WI38 (cell line): ENCODE data around the gene F3.

Experiments
- H3K4me3 ChIP-seq: 2 replicates; pipeline ENCODE4 v1.5.1; 2011; ENCODE audit warnings: low read depth, mild to moderate bottlenecking, control low read depth, low read length
- TF ChIP-seq, protein P1 (sequence below): IDR thresholded peaks from 2 replicates; pipeline ENCODE4 v1.5.1; 2012; ENCODE audit warnings: low read depth, mild to moderate bottlenecking, control low read depth, low read length

F3 gene

GRCh38 chr1:94541246-94542087, at the start of gene F3:
Gene F3 (minus strand): TSS chr1:94541759. CDS start chr1:94541636, 123 bp downstream.
- peak within 1 kb of the TSS; percentile 94 for H3K4me3 ChIP-seq
- TF ChIP-seq, protein P1, sequence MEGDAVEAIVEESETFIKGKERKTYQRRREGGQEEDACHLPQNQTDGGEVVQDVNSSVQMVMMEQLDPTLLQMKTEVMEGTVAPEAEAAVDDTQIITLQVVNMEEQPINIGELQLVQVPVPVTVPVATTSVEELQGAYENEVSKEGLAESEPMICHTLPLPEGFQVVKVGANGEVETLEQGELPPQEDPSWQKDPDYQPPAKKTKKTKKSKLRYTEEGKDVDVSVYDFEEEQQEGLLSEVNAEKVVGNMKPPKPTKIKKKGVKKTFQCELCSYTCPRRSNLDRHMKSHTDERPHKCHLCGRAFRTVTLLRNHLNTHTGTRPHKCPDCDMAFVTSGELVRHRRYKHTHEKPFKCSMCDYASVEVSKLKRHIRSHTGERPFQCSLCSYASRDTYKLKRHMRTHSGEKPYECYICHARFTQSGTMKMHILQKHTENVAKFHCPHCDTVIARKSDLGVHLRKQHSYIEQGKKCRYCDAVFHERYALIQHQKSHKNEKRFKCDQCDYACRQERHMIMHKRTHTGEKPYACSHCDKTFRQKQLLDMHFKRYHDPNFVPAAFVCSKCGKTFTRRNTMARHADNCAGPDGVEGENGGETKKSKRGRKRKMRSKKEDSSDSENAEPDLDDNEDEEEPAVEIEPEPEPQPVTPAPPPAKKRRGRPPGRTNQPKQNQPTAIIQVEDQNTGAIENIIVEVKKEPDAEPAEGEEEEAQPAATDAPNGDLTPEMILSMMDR: peak; percentile 21; the same call in 1 of the 2 replicates

DNA sequence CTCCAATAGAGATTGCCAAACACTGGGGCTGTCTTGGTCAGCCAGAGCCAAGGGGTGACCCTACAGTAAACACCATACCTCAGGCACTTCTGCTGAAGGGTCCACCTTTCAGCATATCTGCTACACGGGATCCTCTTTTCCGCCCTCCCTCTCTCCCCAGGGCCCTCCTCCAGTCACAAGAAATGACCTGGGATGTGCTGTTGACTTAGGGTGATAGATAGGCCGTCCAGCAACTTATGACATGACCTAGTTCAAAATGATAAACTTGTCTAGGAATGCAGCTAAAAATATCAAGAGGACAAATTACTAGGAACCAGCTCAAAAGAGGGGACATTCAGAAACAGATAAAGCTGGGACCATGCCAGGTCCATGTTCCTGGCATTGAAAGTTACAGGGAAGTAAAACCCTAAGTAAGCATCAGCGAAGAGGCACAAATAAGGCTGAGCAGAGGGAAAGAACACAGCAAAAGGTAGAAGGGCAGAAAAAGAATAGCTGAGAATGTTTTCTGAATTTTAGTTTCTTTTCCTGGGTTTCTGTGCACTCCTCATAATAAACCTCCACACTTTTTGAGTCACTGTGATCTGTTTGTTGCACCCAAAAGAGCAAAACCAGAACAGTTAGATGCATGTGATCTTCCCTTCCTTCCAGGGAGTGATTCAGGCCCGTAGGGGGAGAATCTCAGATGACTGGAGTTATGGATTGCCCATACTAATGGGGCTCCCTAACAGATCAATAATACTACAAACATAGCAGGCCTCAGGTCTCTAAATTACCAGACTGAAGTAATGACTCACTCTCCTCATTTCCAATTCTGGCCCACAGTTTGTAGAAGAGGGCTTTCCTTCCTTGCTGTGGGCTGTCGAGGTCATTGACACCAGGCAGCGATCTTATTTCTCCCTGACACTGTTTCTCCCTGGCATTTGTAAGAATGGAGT, 48.9 kb upstream of the F3 start:
- TF ChIP-seq, protein P1: no peak
- no peak overlapping the region for H3K4me3 ChIP-seq

- TF ChIP-seq, protein P1: no peak
- H3K4me3 ChIP-seq: no peak overlapping the region
Measured at GRCh38 chr1:94589728-94590127, 48.2 kb upstream of the F3 start.

GRCh38 chr1:94582565-94582964, 41.0 kb upstream of the F3 start:
- no peak overlapping the region for H3K4me3 ChIP-seq
- TF ChIP-seq, protein P1: no peak

- H3K4me3 ChIP-seq: no peak overlapping the region
- TF ChIP-seq, protein P1: no peak
Measured at GRCh38 chr1:94580367-94581115, 39.0 kb upstream of the F3 start.

DNA sequence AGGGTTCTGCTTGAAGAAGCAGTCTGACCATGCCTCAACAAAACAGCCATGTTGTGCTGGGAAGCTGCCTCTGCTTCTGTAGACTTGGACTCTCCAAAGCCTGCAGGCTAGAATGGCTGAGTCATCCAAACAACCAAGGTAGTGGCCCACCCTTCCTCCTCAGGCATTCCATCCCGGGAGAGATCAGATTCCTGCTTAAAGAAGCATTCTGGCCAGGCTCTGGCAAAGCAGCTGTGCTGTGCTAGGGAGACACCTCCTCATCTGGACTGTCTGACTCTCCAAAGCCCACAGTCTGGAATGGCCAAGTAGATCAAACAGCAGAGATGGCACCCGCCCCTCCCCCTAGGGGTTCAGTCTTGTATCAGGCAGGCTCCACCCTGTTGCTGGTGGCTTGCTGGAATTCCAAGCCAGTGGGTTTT, 38.3 kb upstream of the F3 start:
- TF ChIP-seq, protein P1: no peak
- H3K4me3 ChIP-seq: no peak overlapping the region; the same call in 1 of the 2 replicates
